ENCODE results near the gene SPTLC1.
"Not testable (repeated sequence)": the region's sequence is repeated elsewhere in the genome, so short reads cannot be mapped to it uniquely, and the experiment has no call there.

SPTLC1 gene

GRCh38 chr9:92010705-92011536 is 104.3 kb downstream of the SPTLC1 start:
- no peak overlapping the region for H3K9ac ChIP-seq (ENCODE audit: low read length)
- H3K36me3 ChIP-seq (ENCODE audit: insufficient read depth, low read length) = no peaks in the 10 kb centered on the region
- no peak overlapping the region for H3K4me3 ChIP-seq (ENCODE audit: low read depth, low read length, poor library complexity, severe bottlenecking)
- no peak overlapping the region for H3K27ac ChIP-seq (ENCODE audit: low read depth, low read length, poor library complexity, severe bottlenecking)
- no peak overlapping the region for H3K4me2 ChIP-seq (ENCODE audit: low read length)
- no peaks in the 10 kb centered on the region for H3K9me3 ChIP-seq (ENCODE audit: low read length)
- no peaks in the 10 kb centered on the region for H3K79me2 ChIP-seq (ENCODE audit: insufficient read depth, low read length)
- H3F3A ChIP-seq (ENCODE audit: insufficient read depth, low read length) = no peaks in the 10 kb centered on the region
- H2AFZ ChIP-seq (ENCODE audit: low read length) = no peak overlapping the region
- H4K20me1 ChIP-seq (ENCODE audit: insufficient read depth, low read length) = no peaks in the 10 kb centered on the region
- no peaks in the 10 kb centered on the region for H3K27me3 ChIP-seq (ENCODE audit: insufficient read depth, low read length)
- no peaks in the 10 kb centered on the region for H3K9me2 ChIP-seq (ENCODE audit: low read depth, low read length)
- TF ChIP-seq CTCF (IDR thresholded peaks at IDR 0.05; ENCODE audit: low read length) (no peak), EZH2 (IDR thresholded peaks at IDR 0.05; ENCODE audit: borderline replicate concordance, low read length) (no peak)
- H3K4me1 ChIP-seq (ENCODE audit: insufficient read depth, low read length, severe bottlenecking) = no peaks in the 10 kb centered on the region

- not testable (repeated sequence) for H2AFZ ChIP-seq (ENCODE audit: low read length); H4K20me1 ChIP-seq (ENCODE audit: insufficient read depth, low read length); H3K36me3 ChIP-seq (ENCODE audit: insufficient read depth, low read length); H3K4me1 ChIP-seq (ENCODE audit: insufficient read depth, low read length, severe bottlenecking); H3K9me2 ChIP-seq (ENCODE audit: low read depth, low read length); H3F3A ChIP-seq (ENCODE audit: insufficient read depth, low read length); H3K4me3 ChIP-seq (ENCODE audit: low read depth, low read length, poor library complexity, severe bottlenecking); H3K9ac ChIP-seq (ENCODE audit: low read length); H3K4me2 ChIP-seq (ENCODE audit: low read length); H3K79me2 ChIP-seq (ENCODE audit: insufficient read depth, low read length); H3K27me3 ChIP-seq (ENCODE audit: insufficient read depth, low read length); H3K27ac ChIP-seq (ENCODE audit: low read depth, low read length, poor library complexity, severe bottlenecking); H3K9me3 ChIP-seq (ENCODE audit: low read length)
Observed at GRCh38 chr9:92010253-92010652, 105.0 kb downstream of the SPTLC1 start.

GRCh38 chr9:92008041-92008440 is 107.2 kb downstream of the SPTLC1 start:
- Histone ChIP-seq H3K4me1 (ENCODE audit: insufficient read depth, low read length, severe bottlenecking) (no peaks in the 10 kb centered on the region), H3F3A (ENCODE audit: insufficient read depth, low read length) (no peaks in the 10 kb centered on the region), H3K4me2 (ENCODE audit: low read length) (no peak overlapping the region), H3K27ac (ENCODE audit: low read depth, low read length, poor library complexity, severe bottlenecking) (no peak overlapping the region), H3K79me2 (ENCODE audit: insufficient read depth, low read length) (no peaks in the 10 kb centered on the region), H3K27me3 (ENCODE audit: insufficient read depth, low read length) (no peaks in the 10 kb centered on the region), H3K9ac (ENCODE audit: low read length) (no peak overlapping the region), H4K20me1 (ENCODE audit: insufficient read depth, low read length) (no peaks in the 10 kb centered on the region), H3K9me2 (ENCODE audit: low read depth, low read length) (no peaks in the 10 kb centered on the region), H3K9me3 (ENCODE audit: low read length) (no peaks in the 10 kb centered on the region), H3K36me3 (ENCODE audit: insufficient read depth, low read length) (no peaks in the 10 kb centered on the region), H3K4me3 (ENCODE audit: low read depth, low read length, poor library complexity, severe bottlenecking) (no peak overlapping the region), H2AFZ (ENCODE audit: low read length) (no peak overlapping the region)
- TF ChIP-seq CTCF (IDR thresholded peaks at IDR 0.05; ENCODE audit: low read length) (no peak), EZH2 (IDR thresholded peaks at IDR 0.05; ENCODE audit: borderline replicate concordance, low read length) (no peak)

- Histone ChIP-seq H3K36me3 (ENCODE audit: insufficient read depth, low read length) (no peaks in the 10 kb centered on the region), H3K27me3 (ENCODE audit: insufficient read depth, low read length) (no peaks in the 10 kb centered on the region), H3K79me2 (ENCODE audit: insufficient read depth, low read length) (no peaks in the 10 kb centered on the region), H3K9me2 (ENCODE audit: low read depth, low read length) (no peaks in the 10 kb centered on the region), H3K4me3 (ENCODE audit: low read depth, low read length, poor library complexity, severe bottlenecking) (no peak overlapping the region), H3K4me1 (ENCODE audit: insufficient read depth, low read length, severe bottlenecking) (no peaks in the 10 kb centered on the region), H2AFZ (ENCODE audit: low read length) (no peak overlapping the region), H3K9ac (ENCODE audit: low read length) (no peak overlapping the region), H3F3A (ENCODE audit: insufficient read depth, low read length) (no peaks in the 10 kb centered on the region), H3K4me2 (ENCODE audit: low read length) (no peak overlapping the region), H4K20me1 (ENCODE audit: insufficient read depth, low read length) (no peaks in the 10 kb centered on the region), H3K27ac (ENCODE audit: low read depth, low read length, poor library complexity, severe bottlenecking) (no peak overlapping the region), H3K9me3 (ENCODE audit: low read length) (no peaks in the 10 kb centered on the region)
- TF ChIP-seq CTCF (IDR thresholded peaks at IDR 0.05; ENCODE audit: low read length) (no peak), EZH2 (IDR thresholded peaks at IDR 0.05; ENCODE audit: borderline replicate concordance, low read length) (no peak)
Observed at GRCh38 chr9:92004045-92004392, 111.2 kb downstream of the SPTLC1 start.
